GM23248 (cell line): ENCODE results near the gene SEC22A. TPM values are rescaled to one million over a fixed set of nuclear protein-coding genes. Genes with fewer than 3 reads are reported as not detected.

Experiments used
- DNase-seq: peaks from one replicate; pipeline ENCODE4 v3.0.0-alpha.2; 2015
- H2AFZ ChIP-seq: fragments of 200-600 bp; sonication (generic); 2 replicates; pipeline ENCODE4 v1.6.1; 2016; ENCODE audit warnings: antibody characterized with exemption
- H3F3A ChIP-seq: fragments of 200-600 bp; sonication (generic); 2 replicates; pipeline ENCODE4 v1.6.1; 2016; ENCODE audit warnings: mild to moderate bottlenecking, antibody characterized with exemption, mixed run types; ENCODE audit not compliant: insufficient read depth
- H3K27ac ChIP-seq: fragments of 200-600 bp; sonication (generic); 2 replicates; pipeline ENCODE4 v1.5.1; 2016; ENCODE audit warnings: mild to moderate bottlenecking
- H3K27me3 ChIP-seq: fragments of 200-600 bp; sonication (generic); replicated peaks from 2 replicates; pipeline ENCODE4 v1.6.1; 2016; ENCODE audit warnings: mild to moderate bottlenecking; ENCODE audit not compliant: insufficient read depth
- H3K36me3 ChIP-seq: fragments of 200-600 bp; sonication (generic); 2 replicates; pipeline ENCODE4 v1.6.1; 2016; ENCODE audit warnings: low read depth, mild to moderate bottlenecking
- H3K4me1 ChIP-seq: fragments of 200-600 bp; sonication (generic); 2 replicates; pipeline ENCODE4 v1.6.1; 2016; ENCODE audit warnings: mild to moderate bottlenecking; ENCODE audit not compliant: insufficient read depth
- H3K4me2 ChIP-seq: fragments of 200-600 bp; sonication (generic); one replicate; pipeline ENCODE4 v1.6.1; 2016; ENCODE audit warnings: mild to moderate bottlenecking; ENCODE audit not compliant: unreplicated experiment
- H3K4me3 ChIP-seq: fragments of 200-600 bp; sonication (generic); 2 replicates; pipeline ENCODE4 v1.5.1; 2016; ENCODE audit warnings: mild to moderate bottlenecking
- H3K79me2 ChIP-seq: fragments of 200-600 bp; sonication (generic); 2 replicates; pipeline ENCODE4 v1.6.1; 2016; ENCODE audit warnings: mild to moderate bottlenecking; ENCODE audit not compliant: insufficient read depth
- H3K9ac ChIP-seq: fragments of 200-600 bp; sonication (generic); 2 replicates; pipeline ENCODE4 v1.6.1; 2016; ENCODE audit warnings: mild to moderate bottlenecking
- H3K9me2 ChIP-seq: fragments of 200-600 bp; sonication (generic); 2 replicates; pipeline ENCODE4 v1.6.1; 2016; ENCODE audit warnings: mixed run types, mild to moderate bottlenecking, moderate library complexity; ENCODE audit not compliant: insufficient read depth
- H3K9me3 ChIP-seq: fragments of 200-600 bp; sonication (generic); one replicate; pipeline ENCODE4 v1.6.1; 2017; ENCODE audit warnings: low read depth
- H4K20me1 ChIP-seq: fragments of 200-600 bp; sonication (generic); 2 replicates; pipeline ENCODE4 v1.6.0; 2016; ENCODE audit not compliant: insufficient read depth
- EZH2 ChIP-seq: fragments of 200-600 bp; sonication (generic); IDR thresholded peaks from 2 replicates; pipeline ENCODE4 v1.6.1; 2018; ENCODE audit warnings: antibody characterized with exemption, mild to moderate bottlenecking; ENCODE audit not compliant: insufficient read depth, poor library complexity, severe bottlenecking
- EZH2phosphoT487 ChIP-seq: fragments of 200-600 bp; sonication (generic); IDR thresholded peaks from 2 replicates; pipeline ENCODE4 v1.6.1; 2018; ENCODE audit warnings: antibody characterized with exemption, moderate library complexity, mild to moderate bottlenecking, low read depth; ENCODE audit not compliant: insufficient read depth
- WGBS, 2 experiments: methylation state at CpG; one replicate each; pipeline ENCODE4 v1.1.6; 2015 to 2017; ENCODE audit warnings: low lambda C conversion rate in 2 of 2, low coverage in 1 of 2; ENCODE audit errors: missing lambda C conversion rate in 2 of 2; 5-methylcytosine and 5-hydroxymethylcytosine counted together
- in situ Hi-C: fragments of 300-500 bp; cut with MboI; formaldehyde crosslinking; loops from 2 replicates; pipeline ENCODE4 v1.15.0; 2020
- polyA plus RNA-seq: library from polyadenylated mRNA; unstranded; fragments of >200 nt; fragmentation: Nextera tagmentation; extraction: Ambion mirVana; gene quantifications from 2 replicates; pipeline ENCODE4 v1.2.1, GENCODE V29; 2016
- total RNA-seq: library from RNA; depleted of rRNA; stranded (reverse); fragments of >200 nt; shearing (Covaris generic); gene quantifications from 2 replicates; pipeline ENCODE4 v1.2.3, GENCODE V29; 2014

SEC22A gene
- total and polyA plus RNA-seq, 2 experiments from 2014 or later: 35.1 to 44.5 TPM

- Histone ChIP-seq H3K4me3 (no peak overlapping the region), H3K36me3 (no peaks in the 10 kb centered on the region), H3K79me2 (no peaks in the 10 kb centered on the region), H2AFZ (no peak overlapping the region), H3K27me3 (peaks cover 58% of the 10 kb centered on the region), H4K20me1 (no peaks in the 10 kb centered on the region), H3K9me2 (no peaks in the 10 kb centered on the region), H3K4me2 (no peak overlapping the region), H3K4me1 (no peaks in the 10 kb centered on the region), H3F3A (no peaks in the 10 kb centered on the region), H3K27ac (no peak overlapping the region), H3K9me3 (no peaks in the 10 kb centered on the region), H3K9ac (no peak overlapping the region)
- WGBS, 2 experiments: 49 to 62% methylated on average over 4 of the region's 4 CpGs
- no peak for DNase-seq
- in situ Hi-C loops: no loop called here
- TF ChIP-seq EZH2phosphoT487 (no peak), EZH2 (no peak)
Measured at GRCh38 chr3:123315271-123315595, 113.5 kb downstream of the SEC22A start.

- H3K27me3 ChIP-seq: peaks cover 40% of the 10 kb centered on the region
- in situ Hi-C loops: no loop called here
- H3K36me3 ChIP-seq: no peaks in the 10 kb centered on the region
- H3K27ac ChIP-seq: no peak overlapping the region
- WGBS, 2 experiments: 70 to 74% methylated on average over 14 of the region's 14 CpGs
- no peaks in the 10 kb centered on the region for H3F3A ChIP-seq
- H4K20me1 ChIP-seq: no peaks in the 10 kb centered on the region
- TF ChIP-seq EZH2phosphoT487: no peak
- no peak for TF ChIP-seq EZH2
- no peaks in the 10 kb centered on the region for H3K4me1 ChIP-seq
- no peaks in the 10 kb centered on the region for H3K9me2 ChIP-seq
- no peaks in the 10 kb centered on the region for H3K79me2 ChIP-seq
- no peaks in the 10 kb centered on the region for H3K9me3 ChIP-seq
- no peak overlapping the region for H3K4me3 ChIP-seq
- no peak overlapping the region for H3K4me2 ChIP-seq
- H3K9ac ChIP-seq: no peak overlapping the region
- no peak for DNase-seq
- H2AFZ ChIP-seq: no peak overlapping the region
Measured at GRCh38 chr3:123317716-123318115, 116.0 kb downstream of the SEC22A start.

- Histone ChIP-seq H4K20me1 (no peaks in the 10 kb centered on the region), H3F3A (no peaks in the 10 kb centered on the region), H3K4me1 (no peaks in the 10 kb centered on the region), H3K9me3 (no peaks in the 10 kb centered on the region), H3K36me3 (no peaks in the 10 kb centered on the region), H3K9ac (no peak overlapping the region), H2AFZ (no peak overlapping the region), H3K27ac (no peak overlapping the region), H3K4me2 (no peak overlapping the region), H3K27me3 (peaks cover 34% of the 10 kb centered on the region), H3K9me2 (no peaks in the 10 kb centered on the region), H3K79me2 (no peaks in the 10 kb centered on the region), H3K4me3 (no peak overlapping the region)
- WGBS, 2 experiments: 45 to 50% methylated on average over 3 of the region's 3 CpGs
- no peak for DNase-seq
- in situ Hi-C loops: no loop called here
- no peak for TF ChIP-seq EZH2phosphoT487
- no peak for TF ChIP-seq EZH2
Measured at GRCh38 chr3:123318374-123318773, 116.6 kb downstream of the SEC22A start.

GRCh38 chr3:123319760-123320159 lies 118.0 kb downstream of the SEC22A start:
- Histone ChIP-seq H3K9ac (no peak overlapping the region), H2AFZ (no peak overlapping the region), H3K4me1 (no peaks in the 10 kb centered on the region), H4K20me1 (no peaks in the 10 kb centered on the region), H3K36me3 (no peaks in the 10 kb centered on the region), H3K79me2 (no peaks in the 10 kb centered on the region), H3K4me2 (no peak overlapping the region), H3F3A (no peaks in the 10 kb centered on the region), H3K9me3 (no peaks in the 10 kb centered on the region), H3K4me3 (no peak overlapping the region), H3K27ac (no peak overlapping the region), H3K9me2 (no peaks in the 10 kb centered on the region), H3K27me3 (peaks cover 26% of the 10 kb centered on the region; the same call in 1 of the 2 replicates)
- in situ Hi-C loops: no loop called here
- DNase-seq: no peak
- 62 to 68% methylated on average over 10 of the region's 10 CpGs for WGBS, 2 experiments
- TF ChIP-seq EZH2phosphoT487 (no peak), EZH2 (no peak)

- H3K79me2 ChIP-seq: no peaks in the 10 kb centered on the region
- H3K4me3 ChIP-seq: no peak overlapping the region
- no peaks in the 10 kb centered on the region for H3K4me1 ChIP-seq
- 68 to 72% methylated on average over 5 of the region's 5 CpGs for WGBS, 2 experiments
- no peak for DNase-seq
- H3K27me3 ChIP-seq: peaks cover 21% of the 10 kb centered on the region; the same call in 1 of the 2 replicates
- no peak overlapping the region for H2AFZ ChIP-seq
- in situ Hi-C loops: no loop called here
- TF ChIP-seq EZH2: no peak
- H3K27ac ChIP-seq: no peak overlapping the region
- H4K20me1 ChIP-seq: no peaks in the 10 kb centered on the region
- H3K9ac ChIP-seq: no peak overlapping the region
- no peaks in the 10 kb centered on the region for H3K9me2 ChIP-seq
- H3K9me3 ChIP-seq: no peaks in the 10 kb centered on the region
- no peaks in the 10 kb centered on the region for H3F3A ChIP-seq
- no peak overlapping the region for H3K4me2 ChIP-seq
- no peaks in the 10 kb centered on the region for H3K36me3 ChIP-seq
Measured at GRCh38 chr3:123320221-123320620, 118.5 kb downstream of the SEC22A start.
